Glutamatergic neuron (in vitro differentiated cells): Measurements from ENCODE around the gene MTMR1. TPM values are rescaled to one million over a fixed set of nuclear protein-coding genes. Genes with fewer than 3 reads are reported as not detected.

ENCODE experiments used
- DNase-seq: peaks from one replicate; pipeline ENCODE4 v3.0.0; 2022
- H3K27ac Mint-ChIP-seq: one replicate; pipeline ENCODE4 v1.8.0; 2020; ENCODE audit warnings: mild to moderate bottlenecking, mixed read lengths, inconsistent platforms; ENCODE audit not compliant: unreplicated experiment
- H3K27me3 Mint-ChIP-seq: one replicate; pipeline ENCODE4 v1.8.0; 2020; ENCODE audit warnings: mild to moderate bottlenecking, moderate library complexity, mixed read lengths, inconsistent platforms; ENCODE audit not compliant: unreplicated experiment
- H3K36me3 Mint-ChIP-seq: one replicate; pipeline ENCODE4 v1.8.0; 2020; ENCODE audit warnings: mild to moderate bottlenecking, mixed read lengths, inconsistent platforms; ENCODE audit not compliant: unreplicated experiment
- H3K4me1 Mint-ChIP-seq: one replicate; pipeline ENCODE4 v1.8.0; 2020; ENCODE audit warnings: mild to moderate bottlenecking, low read depth, mixed read lengths, inconsistent platforms; ENCODE audit not compliant: unreplicated experiment
- H3K4me3 Mint-ChIP-seq: one replicate; pipeline ENCODE4 v1.8.0; 2020; ENCODE audit warnings: mild to moderate bottlenecking, mixed read lengths, inconsistent platforms; ENCODE audit not compliant: unreplicated experiment
- H3K9me3 Mint-ChIP-seq: one replicate; pipeline ENCODE4 v1.8.0; 2020; ENCODE audit warnings: mild to moderate bottlenecking, moderate library complexity, mixed read lengths, inconsistent platforms; ENCODE audit not compliant: unreplicated experiment
- CTCF ChIP-seq: fragments of 200-600 bp; sonication (generic); IDR thresholded peaks from one replicate; pipeline ENCODE4 v1.5.0; 2021; ENCODE audit not compliant: partially characterized antibody, unreplicated experiment
- total RNA-seq: library from RNA; stranded (reverse); fragmentation: NEBNext Ultra II Directional; extraction: Animal tissue kit (Norgen Biotek cat#: 25700); gene quantifications from one replicate; pipeline ENCODE4 v1.2.1, GENCODE V29; 2021; ENCODE audit not compliant: unreplicated experiment

MTMR1 gene
- total RNA-seq, 1 donor from 2014 or later: 29.6 TPM

DNA sequence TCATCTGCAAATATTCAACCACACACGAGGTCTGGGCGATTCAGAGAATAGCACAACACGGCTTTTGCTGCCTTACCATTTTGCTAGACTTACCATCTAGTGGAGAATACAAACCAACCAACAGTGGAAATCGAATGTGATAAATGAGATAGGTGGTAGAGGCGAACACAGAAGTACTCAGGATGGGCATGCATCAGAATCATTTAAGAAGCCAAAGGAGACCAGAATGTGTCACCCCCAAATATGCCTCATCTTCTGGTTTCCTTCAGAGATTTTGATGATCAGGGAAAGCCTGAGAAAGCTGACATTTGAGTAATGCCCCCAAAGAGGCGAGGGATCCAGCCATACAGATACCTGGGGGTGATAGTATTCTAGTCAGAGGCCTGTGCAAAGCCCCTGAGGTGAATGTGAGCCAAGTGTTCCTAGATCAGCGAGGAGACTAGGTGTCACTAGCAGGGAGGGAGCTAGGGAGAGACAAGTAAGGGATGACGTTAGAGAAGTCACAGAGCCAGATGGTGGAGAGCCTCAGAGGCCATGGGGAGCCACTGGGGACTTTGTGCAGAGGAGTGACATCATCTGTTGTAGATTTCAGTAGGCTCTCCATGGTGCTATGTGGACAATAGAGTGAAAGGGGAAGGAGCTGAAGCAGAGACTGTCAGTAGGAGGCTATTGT, 1.7 kb downstream of the MTMR1 start:
- no peak for TF ChIP-seq CTCF
- Mint-ChIP-seq H3K4me3 (peak overlapping the region; percentile 80), H3K4me1 (peaks cover 16% of the 10 kb centered on the region), H3K27ac (peak overlapping the region; percentile 95), H3K27me3 (peaks cover 4% of the 10 kb centered on the region), H3K36me3 (no peaks in the 10 kb centered on the region), H3K9me3 (peaks cover 4% of the 10 kb centered on the region)
- peak; percentile 31 for DNase-seq

DNA sequence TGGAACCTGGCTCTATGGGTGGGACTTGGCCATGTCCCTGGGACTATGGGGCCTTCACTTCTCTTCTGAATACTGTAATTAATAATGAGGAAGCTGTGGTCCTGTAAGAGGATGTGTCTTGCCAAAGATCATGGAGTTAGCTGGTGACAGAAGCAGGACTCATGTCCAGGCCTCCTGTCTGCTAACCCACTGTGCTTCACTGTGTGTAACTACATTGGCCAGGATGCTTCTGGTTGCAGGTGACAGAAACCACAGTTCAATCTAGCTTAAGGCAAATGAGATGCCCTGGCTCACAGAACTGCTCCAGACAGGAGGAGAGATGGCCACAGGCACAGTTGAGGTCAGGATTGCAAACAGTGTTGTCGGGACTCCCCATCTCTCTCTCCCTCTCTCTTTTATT, 3.1 kb downstream of the MTMR1 start:
- Mint-ChIP-seq H3K4me1 (peaks cover 16% of the 10 kb centered on the region), H3K36me3 (no peaks in the 10 kb centered on the region), H3K27me3 (peaks cover 4% of the 10 kb centered on the region), H3K9me3 (peaks cover 4% of the 10 kb centered on the region), H3K4me3 (no peak overlapping the region), H3K27ac (no peak overlapping the region)
- TF ChIP-seq CTCF: no peak
- DNase-seq: no peak

- Mint-ChIP-seq H3K9me3 (peaks cover 4% of the 10 kb centered on the region), H3K36me3 (no peaks in the 10 kb centered on the region), H3K27me3 (peaks cover 4% of the 10 kb centered on the region), H3K4me3 (no peak overlapping the region), H3K27ac (no peak overlapping the region), H3K4me1 (peaks cover 16% of the 10 kb centered on the region)
- no peak for TF ChIP-seq CTCF
- DNase-seq: no peak
Observed at GRCh38 chrX:150696866-150697265, 3.7 kb downstream of the MTMR1 start.

- peaks cover 1% of the 10 kb centered on the region for H3K9me3 Mint-ChIP-seq
- H3K27me3 Mint-ChIP-seq: peaks cover 4% of the 10 kb centered on the region
- no peak for TF ChIP-seq CTCF
- peaks cover 14% of the 10 kb centered on the region for H3K4me1 Mint-ChIP-seq
- no peak overlapping the region for H3K27ac Mint-ChIP-seq
- DNase-seq: no peak
- no peak overlapping the region for H3K4me3 Mint-ChIP-seq
- H3K36me3 Mint-ChIP-seq: no peaks in the 10 kb centered on the region
Observed at GRCh38 chrX:150697641-150698040, 4.4 kb downstream of the MTMR1 start.

GRCh38 chrX:150698981-150699380, 5.8 kb downstream of the MTMR1 start:
- Mint-ChIP-seq H3K36me3 (no peaks in the 10 kb centered on the region), H3K4me1 (peaks cover 14% of the 10 kb centered on the region), H3K9me3 (peaks cover 1% of the 10 kb centered on the region), H3K4me3 (no peak overlapping the region), H3K27ac (no peak overlapping the region), H3K27me3 (peaks cover 3% of the 10 kb centered on the region)
- no peak for DNase-seq
- TF ChIP-seq CTCF: no peak
